ENCODE data around the gene PSMD8.

Gene PSMD8

DNA sequence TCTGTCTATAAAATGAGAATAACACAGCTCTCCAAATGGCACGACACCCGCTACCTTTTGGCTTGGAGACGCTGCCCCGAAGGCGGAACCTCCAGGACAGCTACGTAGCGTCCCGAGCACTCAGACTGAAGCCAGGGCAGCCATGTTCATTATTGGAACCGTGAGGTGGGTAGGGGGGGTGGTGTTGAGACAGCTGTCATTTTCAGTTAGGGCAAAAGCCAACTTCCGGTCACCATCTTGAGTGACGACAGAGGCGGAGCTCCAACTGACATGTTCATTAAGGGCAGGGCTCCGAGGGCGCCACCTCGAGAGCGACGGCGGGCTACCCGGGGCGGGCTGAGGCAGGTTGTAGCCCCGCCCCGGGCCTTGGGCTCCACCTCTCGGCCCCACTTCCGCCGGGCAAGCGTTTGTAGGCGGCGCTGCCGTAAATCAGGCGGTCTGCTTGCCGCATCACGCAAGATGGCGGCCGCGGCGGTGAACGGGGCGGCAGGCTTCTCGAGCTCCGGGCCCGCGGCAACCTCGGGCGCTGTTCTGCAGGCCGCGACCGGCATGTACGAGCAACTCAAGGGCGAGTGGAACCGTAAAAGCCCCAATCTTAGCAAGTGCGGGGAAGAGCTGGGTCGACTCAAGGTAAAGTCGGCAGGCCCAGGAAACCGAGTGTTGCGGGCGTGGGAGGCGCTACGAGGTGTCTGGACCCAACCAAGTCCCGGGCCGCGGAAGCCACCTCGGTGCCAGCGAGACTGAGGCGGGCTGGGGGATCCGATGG lies at the start of gene PSMD8:
PSMD8 (plus strand) TSS at position 240 of the 766 bp plus-strand sequence; CDS start at position 271, 31 bp downstream.
- DNase-seq (ENCODE audit: low read depth, low spot score): peak; percentile 86
- CTCF ChIA-PET: interaction anchor here (0.7 to 5.3 kb wide), 15 partner anchors 10 to 469 kb away, joined by 3 to 45 read pairs (median 3); partner anchors contain the start of genes CATSPERG, FAM98C and GGN
- peak; percentile 36 for TF ChIP-seq CTCF (IDR thresholded peaks at IDR 0.05; ENCODE audit: insufficient read depth, low read length, missing control alignments)
- POLR2A ChIA-PET: interaction anchor here (0.5 to 1.7 kb wide), 11 partner anchors 10 to 468 kb away, joined by 3 to 35 read pairs (median 4); partner anchors contain the start of genes FAM98C, GGN, PPP1R14A and SIPA1L3
- H3K4me3 ChIP-seq (ENCODE audit: low read depth, low read length): peak within 1 kb of the TSS; percentile 83

DNA sequence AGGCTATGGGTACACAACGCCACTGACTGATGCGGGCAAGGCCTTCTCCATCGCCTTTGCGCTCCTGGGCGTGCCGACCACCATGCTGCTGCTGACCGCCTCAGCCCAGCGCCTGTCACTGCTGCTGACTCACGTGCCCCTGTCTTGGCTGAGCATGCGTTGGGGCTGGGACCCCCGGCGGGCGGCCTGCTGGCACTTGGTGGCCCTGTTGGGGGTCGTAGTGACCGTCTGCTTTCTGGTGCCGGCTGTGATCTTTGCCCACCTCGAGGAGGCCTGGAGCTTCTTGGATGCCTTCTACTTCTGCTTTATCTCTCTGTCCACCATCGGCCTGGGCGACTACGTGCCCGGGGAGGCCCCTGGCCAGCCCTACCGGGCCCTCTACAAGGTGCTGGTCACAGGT lies 47.8 kb upstream of the PSMD8 start:
- ChIA-PET POLR2A (no interaction called here), CTCF (interaction anchor here (1.0 to 1.6 kb wide), 3 partner anchors 8 to 82 kb away, joined by 3 to 4 read pairs (median 3); partner anchors contain the start of gene CATSPERG)
- DNase-seq (ENCODE audit: low read depth, low spot score): no peak
- no peak overlapping the region for H3K4me3 ChIP-seq (ENCODE audit: low read depth, low read length)
- TF ChIP-seq CTCF (IDR thresholded peaks at IDR 0.05; ENCODE audit: insufficient read depth, low read length, missing control alignments): no peak

GRCh38 chr19:38329651-38330050 lies 44.7 kb upstream of the PSMD8 start:
- CTCF ChIA-PET: interaction anchor here (0.9 to 8.8 kb wide), 2 partner anchors 9 to 87 kb away, joined by 3 to 298 read pairs; no protein-coding TSS in a partner anchor
- DNase-seq (ENCODE audit: low read depth, low spot score): no peak
- TF ChIP-seq CTCF (IDR thresholded peaks at IDR 0.05; ENCODE audit: insufficient read depth, low read length, missing control alignments): no peak
- POLR2A ChIA-PET: no interaction called here
- no peak overlapping the region for H3K4me3 ChIP-seq (ENCODE audit: low read depth, low read length)

DNA sequence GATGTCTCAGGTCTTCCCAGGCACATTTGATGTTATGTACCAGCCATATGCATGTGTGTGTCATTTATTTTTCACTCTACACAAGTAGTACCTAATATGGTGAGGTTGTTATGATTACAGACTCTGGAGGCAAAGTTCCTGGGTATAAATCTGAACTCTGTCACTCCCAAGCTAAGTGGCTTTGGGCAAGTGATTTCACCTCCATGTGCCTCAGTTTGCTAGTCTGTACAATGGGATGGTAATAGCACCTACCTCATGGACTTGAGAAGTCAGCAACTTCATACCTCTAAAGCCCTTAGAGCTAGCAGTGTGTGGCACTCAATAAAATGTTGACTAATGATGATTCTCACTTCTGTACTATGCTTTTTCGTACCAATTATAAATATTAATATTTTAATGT lies 42.6 kb upstream of the PSMD8 start:
- ChIA-PET POLR2A (no interaction called here), CTCF (interaction anchor here (1.1 to 10.2 kb wide), 4 partner anchors 9 to 429 kb away, joined by 4 to 298 read pairs (median 50); no protein-coding TSS in a partner anchor)
- H3K4me3 ChIP-seq (ENCODE audit: low read depth, low read length): no peak overlapping the region
- TF ChIP-seq CTCF (IDR thresholded peaks at IDR 0.05; ENCODE audit: insufficient read depth, low read length, missing control alignments): no peak
- no peak for DNase-seq (ENCODE audit: low read depth, low spot score)

DNA sequence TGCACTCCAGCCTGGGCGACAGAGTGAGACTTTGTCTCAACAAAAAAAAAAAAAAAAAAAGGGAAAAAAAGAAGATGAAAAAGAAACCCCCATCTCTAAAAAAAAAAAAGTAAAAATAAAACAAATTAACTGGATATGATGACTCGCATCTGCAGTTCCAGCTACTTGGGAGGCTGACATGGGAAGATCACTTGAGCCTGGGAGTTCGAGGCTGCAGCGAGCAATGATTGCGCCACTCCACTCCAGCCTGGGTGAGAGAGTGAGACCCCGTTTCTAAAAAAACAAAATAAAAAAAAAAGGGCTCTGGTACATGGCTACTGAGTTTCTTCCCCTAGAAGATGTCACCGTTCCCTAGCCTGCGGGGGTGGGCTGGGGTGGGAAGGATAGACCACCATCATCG lies 41.1 kb upstream of the PSMD8 start:
- POLR2A ChIA-PET: interaction anchor here (1.0 kb wide), 1 partner anchor 87 kb away, joined by 6 read pairs; no protein-coding TSS in a partner anchor
- H3K4me3 ChIP-seq (ENCODE audit: low read depth, low read length): no peak overlapping the region
- no peak for DNase-seq (ENCODE audit: low read depth, low spot score)
- CTCF ChIA-PET: interaction anchor here (1.9 to 10.2 kb wide), 3 partner anchors 91 to 108 kb away, joined by 6 to 298 read pairs (median 94); no protein-coding TSS in a partner anchor
- no peak for TF ChIP-seq CTCF (IDR thresholded peaks at IDR 0.05; ENCODE audit: insufficient read depth, low read length, missing control alignments)
